Inflammatory macrophage (primary cell): ENCODE results near the gene NOP10.
A peak's percentile ranks its signal among the peaks of the same experiment; 100 is the strongest.
"Not testable (repeated sequence)": the region's sequence is repeated elsewhere in the genome, so short reads cannot be mapped to it uniquely, and the experiment has no call there.

Experiments used
- DNase-seq, 2 donors: peaks; one replicate each; pipeline ENCODE4 v3.0.0-alpha.2; 2020 to 2022

Gene NOP10

DNA sequence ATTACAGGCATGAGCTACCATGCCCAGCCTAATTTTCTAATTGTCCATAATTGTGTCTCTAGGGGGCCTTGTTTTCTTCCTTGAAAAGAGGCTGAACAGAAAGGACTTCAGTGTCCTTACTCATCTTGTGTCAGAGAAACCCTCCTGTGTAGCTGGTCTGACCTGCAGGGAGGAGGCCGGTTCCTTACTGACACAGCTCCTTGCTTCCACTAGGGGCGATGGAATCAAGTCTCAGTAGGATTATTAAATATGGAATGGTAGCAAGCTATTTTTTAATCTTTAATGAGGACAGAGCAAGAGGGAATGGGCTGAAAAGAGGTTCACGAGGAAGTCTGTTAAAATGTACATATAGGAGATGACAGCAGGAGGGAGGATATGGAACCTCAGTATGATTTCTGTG, 15.4 kb upstream of the NOP10 start:
- DNase-seq: no peak

DNA sequence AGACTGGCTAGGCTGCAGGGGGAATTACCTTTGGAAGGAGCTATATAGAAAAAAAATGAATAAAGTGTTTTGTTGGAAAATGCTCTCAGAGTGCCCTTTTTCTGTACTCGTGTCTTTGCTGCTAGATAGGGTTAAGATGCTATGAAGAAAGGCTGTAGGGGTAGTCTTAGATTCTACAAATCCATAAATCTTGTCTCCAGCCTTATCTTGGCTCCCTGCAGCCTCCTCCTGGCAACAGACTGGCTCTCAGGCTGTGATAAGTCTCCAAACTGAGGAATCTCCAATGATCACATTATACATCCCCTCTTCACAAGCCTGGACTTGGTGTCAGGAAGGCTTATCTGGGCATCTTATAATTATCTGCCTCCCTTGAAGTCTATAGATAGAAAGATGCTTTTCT, 14.7 kb upstream of the NOP10 start:
- DNase-seq: no peak

DNA sequence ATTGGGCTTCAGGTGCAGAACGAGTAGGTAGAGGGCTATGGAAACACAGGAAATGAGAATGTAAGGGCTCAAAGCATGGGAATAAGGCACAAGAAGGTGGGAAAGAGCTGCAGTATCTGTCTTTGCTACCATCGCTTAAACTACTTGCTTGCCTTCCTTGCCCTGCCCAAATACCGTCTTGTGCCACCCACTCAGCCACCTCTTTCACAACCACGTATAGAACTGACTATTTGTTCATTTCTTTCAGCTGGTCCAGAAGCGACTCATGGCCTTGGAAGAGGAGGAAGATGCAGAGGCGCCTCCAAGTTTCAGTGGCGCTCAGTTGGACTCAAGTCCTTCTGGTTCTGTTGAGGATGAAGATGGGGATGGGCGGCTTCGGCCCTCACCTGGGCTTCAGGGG, 12.3 kb upstream of the NOP10 start:
- peak; percentile 44 to 52 for DNase-seq

DNA sequence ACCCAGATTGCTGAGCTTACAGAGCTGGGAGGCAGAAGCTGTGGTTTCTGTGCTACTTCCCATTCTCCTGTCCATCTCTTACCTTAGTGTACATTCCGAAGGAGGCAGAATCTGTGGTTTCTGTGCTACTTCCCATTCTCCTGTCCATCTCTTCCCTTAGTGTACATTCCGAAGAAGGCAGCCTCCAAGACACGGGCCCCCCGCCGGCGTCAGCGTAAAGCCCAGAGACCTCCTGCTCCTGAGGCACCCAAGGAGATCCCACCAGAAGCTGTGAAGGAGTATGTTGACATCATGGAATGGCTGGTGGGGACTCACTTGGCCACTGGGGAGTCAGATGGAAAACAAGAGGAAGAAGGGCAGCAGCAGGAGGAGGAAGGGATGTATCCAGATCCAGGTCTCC, 11.3 kb upstream of the NOP10 start:
- DNase-seq: no peak

DNA sequence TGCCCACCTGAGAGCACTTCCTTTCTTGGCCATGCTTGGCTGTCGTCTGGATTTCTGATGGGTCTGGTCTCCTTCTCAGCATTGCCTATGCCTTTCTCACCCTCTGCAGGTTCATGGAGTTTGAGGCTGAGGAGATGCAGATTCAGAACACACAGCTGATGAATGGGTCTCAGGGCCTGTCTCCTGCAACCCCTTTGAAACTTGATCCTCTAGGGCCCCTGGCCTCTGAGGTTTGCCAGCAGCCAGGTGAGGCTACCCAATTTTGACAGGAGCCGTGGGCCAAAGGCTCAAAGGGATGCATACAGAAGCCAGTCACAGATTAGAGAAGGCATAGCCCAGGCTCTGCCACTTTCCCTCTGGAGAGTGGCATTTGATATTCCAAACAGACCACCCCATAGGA, 10.7 kb upstream of the NOP10 start:
- DNase-seq: no peak

DNA sequence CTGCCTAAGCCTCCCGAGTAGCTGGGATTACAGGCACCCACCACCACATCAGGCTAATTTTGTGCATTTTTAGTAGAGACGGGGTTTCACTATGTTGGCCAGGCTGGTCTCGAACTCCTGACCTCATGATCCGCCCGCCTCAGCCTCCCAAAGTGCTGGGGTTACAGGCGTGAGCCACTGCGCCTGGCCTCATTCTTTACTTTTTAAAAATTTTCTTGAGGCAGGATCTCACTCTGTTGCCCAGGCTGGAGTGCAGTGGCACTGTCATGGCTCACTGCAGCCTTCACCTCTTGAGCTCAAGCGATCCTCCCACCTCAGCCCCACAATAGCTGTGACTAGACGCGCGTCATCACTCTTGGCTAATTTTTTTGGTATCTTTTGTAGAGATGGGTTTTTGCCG, 10.1 kb upstream of the NOP10 start:
- DNase-seq: not testable (repeated sequence)

DNA sequence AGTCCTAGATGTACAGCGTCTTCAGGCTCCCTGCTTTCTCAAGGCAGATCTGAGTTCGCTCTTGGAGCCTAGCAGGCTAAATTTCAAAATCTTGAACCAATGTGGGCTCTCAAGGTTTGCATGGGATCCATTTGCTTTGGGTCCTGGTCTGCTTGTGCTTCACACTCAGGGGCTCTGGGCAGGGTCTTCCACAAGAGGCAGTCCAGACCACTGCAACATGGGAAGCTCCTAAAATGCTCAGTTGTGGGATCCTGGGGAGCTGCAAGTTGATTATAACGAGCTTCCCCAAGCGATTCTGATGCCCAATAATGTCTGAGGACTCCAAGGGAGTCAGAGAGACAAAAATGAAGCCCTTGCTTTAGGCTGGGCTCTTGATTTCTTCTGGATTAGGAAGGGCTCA, 6.8 kb upstream of the NOP10 start:
- no peak for DNase-seq

DNA sequence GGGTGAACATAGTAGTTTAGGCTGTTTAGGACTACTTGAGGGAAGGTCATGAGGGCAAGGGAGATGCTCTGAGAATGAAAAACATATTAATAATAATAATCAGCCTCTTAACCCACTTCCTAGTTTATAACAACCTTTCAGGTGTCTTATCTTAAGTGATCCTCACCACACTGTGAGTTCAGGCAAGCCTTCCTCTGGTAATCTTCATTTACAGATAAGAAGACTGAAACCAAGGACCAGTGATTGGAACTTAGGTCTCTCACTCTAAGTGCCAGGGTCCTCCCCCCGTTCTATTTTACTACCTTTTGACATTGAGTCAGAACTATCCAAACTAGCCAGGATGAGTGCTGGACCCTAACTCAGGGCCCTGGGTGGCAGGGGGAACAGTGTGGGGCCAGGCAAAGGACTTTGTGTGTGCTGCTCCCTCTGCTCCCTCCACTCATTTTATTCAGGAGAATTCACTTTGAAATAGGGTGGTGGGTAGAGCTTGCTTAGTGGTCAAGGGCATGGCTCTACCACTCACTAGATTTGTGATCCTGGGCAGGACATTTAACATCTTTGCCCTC, 5.9 kb upstream of the NOP10 start:
- no peak for DNase-seq

DNA sequence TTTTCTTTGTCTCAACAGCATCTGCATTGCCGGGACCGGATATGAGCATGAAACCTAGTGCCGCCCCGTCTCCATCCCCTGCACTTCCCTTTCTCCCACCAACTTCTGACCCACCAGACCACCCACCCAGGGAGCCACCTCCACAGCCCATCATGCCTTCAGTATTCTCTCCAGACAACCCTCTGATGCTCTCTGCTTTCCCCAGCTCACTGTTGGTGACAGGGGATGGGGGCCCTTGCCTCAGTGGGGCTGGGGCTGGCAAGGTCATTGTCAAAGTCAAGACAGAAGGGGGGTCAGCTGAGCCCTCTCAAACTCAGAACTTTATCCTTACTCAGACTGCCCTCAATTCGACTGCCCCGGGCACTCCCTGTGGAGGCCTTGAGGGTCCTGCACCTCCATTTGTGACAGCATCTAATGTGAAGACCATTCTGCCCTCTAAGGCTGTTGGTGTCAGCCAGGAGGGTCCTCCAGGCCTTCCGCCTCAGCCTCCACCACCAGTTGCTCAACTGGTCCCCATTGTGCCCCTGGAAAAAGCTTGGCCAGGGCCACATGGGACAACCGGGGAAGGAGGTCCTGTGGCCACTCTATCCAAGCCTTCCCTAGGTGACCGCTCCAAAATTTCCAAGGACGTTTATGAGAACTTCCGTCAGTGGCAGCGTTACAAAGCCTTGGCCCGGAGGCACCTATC, 5.2 kb upstream of the NOP10 start:
- no peak for DNase-seq

DNA sequence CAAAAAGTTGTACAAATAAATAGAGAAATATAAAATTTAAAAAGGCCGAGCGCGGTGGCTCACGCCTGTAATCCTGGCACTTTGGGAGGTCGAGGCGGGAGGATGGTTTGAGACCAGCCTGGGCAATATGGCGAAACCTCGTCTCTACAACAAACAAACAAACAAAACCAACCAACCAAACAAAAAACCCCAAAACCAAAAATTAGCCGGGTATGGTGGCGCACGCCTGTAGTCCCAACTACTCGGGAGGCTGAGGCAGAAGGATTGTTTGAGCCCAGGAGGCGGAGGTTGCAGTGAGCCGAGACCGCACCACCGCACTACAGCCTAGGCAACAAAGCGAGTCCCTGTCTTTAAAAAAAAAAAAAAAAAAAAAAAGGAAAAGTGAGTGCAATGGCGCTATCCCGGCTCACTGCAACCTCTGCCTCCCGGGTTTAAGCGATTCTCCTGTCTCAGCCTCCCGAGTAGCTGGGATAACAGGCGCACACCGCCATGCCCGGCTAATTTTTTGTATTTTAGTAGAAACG, 661 bp downstream of the NOP10 start:
- not testable (repeated sequence) for DNase-seq

DNA sequence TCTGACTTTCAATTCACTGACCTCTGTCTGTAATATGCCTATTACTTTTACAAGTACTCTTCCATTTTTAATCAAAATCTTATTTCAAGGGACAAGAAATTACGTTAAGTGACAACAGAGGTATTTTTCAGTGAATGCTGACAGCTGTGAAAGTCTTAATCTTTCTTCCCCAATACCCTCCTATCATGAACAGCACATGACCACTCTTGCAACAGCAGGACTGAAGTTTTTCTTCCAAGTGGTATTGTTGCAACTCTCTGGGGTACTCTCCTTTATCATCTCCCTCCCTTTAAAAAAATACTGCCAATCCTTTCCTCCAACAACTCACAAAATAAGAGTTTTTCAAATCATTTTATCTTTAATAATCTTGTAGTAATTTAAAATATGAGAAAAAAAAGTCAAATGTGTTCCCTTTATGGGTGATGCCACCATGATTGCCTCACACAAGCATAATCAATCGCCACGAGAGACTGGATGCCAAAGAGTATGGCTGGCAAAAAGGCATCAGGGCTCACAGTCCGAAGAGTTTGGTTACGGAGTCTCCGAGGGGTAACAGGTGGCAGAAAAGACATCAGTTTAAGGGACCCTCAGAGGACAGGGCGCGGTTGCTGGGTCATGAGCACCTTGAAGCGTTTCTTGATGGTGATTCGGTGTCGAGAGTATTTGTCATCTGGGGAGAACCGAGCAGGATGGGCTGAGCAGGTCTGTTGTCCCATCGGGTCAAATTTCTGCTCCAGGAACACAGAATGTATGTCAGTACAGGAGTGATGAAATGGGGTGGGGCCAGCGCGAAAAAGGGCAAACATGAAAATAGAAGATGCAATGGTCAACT, 1.3 kb downstream of the NOP10 start:
- peak; percentile 58 to 61 for DNase-seq

DNA sequence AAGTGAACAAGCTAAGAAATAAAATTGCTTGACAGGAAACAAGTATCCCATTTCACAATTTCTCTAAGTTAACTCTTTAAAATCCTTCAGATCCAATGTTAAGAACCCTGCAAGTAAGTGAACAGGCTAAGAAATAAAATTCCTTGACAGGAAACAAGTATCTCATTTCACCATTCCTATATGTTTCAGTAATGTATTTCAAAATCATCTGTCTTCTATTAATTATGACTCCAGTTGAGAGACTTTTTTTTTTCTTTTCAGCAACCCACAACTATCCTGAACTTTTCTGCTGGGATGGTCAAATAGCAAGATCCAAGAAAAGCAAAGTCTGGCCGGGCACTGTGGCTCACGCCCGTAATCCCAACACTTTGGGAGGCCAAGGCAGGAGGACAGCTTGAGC, 3.0 kb downstream of the NOP10 start:
- DNase-seq: no peak

DNA sequence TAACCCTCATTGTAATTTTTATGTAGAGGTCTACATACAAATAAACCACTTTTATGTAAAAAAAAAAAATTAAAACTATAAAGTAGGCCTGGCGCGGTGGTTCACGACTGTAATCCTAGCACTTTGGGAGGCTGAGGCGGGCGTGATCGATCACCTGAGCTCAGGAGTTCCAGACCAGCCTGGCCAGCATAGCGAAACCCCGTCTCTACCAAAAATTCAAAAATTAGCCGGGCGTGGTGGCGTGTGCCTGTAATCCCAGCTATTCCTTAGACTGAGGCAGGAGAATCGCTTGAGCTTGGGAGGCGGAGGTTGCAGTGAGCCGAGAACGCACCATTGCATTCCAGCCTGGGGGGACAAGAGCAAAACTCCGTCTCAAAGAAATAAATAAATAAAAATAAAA, 4.6 kb downstream of the NOP10 start:
- no peak for DNase-seq

DNA sequence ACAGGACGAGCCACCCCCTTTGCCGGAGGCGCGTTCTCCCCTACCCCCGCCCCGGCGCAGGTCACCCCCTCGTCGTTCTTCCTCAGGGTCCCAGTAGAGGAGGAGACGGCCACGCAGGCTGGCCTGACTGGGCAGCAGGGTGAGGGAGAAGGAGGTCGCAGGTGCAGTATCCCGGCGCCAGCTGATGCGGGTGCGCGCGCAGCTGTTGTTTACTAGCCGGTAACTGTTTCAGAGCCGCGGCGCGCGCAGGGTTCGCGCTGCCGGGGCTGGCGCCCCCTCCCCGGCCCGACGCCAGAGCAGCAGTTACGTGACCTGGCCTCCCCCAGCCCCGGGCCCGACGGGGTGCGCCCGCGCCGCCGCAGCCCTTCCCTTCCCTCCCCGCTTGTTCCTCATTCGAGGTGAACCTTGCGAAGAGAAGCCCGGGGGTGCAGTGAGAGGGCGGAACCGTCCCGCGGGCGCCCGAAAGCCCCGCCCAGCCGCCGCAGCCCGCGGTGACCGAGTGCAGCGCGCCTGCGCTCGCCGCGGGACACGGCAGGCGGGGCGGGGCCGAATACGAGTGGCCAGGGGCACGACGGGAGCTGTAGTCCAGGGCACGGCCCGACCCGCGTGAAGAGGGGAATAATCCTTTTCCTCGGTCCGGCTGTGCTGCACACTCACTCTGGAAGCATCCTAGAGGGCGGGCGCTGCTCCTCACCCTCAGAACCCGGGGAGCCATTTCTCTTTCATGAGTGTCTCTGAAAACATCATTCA, 5.2 kb downstream of the NOP10 start, which contains the start of gene SLC12A6:
TSS of gene SLC12A6 (minus strand) at position 225 of the 750 bp plus-strand sequence. CDS start 1,101 bp downstream, outside the sequence.
- peak; percentile 96 to 97 for DNase-seq

DNA sequence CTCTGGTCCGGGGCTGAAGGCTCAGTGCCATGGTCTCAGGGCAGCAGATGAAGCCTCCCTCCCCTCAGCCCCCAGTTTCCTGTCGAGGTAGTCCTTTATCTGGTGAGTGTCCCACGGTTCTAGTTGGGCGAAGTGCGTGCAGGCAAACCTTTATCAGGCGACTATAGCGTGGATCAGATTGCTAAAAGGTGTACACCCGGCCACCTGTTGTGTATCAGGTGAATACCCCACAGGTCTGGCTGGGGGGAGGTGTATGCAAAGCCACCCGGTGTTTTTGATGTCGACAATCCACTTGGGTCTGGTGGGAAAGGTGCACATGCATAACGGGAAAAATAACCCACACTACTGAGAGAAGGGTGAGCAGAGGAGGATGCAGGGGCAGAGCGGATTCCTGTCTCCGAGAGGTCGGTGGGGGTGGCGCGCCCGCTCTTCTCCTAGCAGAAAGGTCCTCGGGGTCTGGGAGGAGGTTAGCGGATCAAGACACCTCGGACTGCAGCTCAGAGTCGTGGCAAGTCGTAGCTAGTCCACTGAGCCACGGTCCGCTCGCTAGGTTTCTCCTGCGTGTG, 5.9 kb downstream of the NOP10 start:
- peak; percentile 38 to 65 for DNase-seq

DNA sequence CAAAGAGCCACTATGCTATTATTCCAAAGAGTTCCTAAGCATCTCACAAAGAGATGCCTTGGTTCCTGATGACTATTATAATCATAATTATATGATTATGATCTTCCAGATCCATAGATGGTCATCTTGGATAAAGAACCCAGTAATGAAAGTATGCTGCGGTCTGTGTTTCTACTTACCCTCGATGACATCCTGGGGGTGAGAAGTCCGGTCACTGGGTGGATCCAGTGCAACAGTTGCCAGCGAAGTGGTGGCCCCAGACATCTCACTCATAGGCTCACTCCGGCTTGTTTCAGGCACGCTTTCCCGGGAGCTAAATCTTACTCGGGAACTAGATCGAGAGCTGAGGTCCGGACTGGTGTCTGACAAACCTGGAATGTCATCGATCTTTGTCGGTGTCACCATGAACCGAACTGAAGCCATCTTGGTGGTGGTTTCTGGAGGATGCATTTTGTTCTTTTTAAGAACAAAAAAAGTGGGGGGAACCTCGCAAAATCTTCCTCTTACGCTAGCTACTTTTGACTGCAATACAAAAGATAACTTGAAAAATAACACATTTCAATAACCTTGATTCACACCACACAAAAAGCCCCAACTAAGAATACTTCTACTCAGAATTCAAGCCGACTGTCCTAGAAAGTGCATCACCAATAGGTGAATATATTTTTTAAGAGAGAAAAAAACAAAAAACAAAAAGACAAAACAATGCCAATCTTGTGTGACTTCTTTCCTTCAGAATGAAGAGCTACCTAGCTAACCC, 6.5 kb downstream of the NOP10 start:
- peak; percentile 62 to 68 for DNase-seq

DNA sequence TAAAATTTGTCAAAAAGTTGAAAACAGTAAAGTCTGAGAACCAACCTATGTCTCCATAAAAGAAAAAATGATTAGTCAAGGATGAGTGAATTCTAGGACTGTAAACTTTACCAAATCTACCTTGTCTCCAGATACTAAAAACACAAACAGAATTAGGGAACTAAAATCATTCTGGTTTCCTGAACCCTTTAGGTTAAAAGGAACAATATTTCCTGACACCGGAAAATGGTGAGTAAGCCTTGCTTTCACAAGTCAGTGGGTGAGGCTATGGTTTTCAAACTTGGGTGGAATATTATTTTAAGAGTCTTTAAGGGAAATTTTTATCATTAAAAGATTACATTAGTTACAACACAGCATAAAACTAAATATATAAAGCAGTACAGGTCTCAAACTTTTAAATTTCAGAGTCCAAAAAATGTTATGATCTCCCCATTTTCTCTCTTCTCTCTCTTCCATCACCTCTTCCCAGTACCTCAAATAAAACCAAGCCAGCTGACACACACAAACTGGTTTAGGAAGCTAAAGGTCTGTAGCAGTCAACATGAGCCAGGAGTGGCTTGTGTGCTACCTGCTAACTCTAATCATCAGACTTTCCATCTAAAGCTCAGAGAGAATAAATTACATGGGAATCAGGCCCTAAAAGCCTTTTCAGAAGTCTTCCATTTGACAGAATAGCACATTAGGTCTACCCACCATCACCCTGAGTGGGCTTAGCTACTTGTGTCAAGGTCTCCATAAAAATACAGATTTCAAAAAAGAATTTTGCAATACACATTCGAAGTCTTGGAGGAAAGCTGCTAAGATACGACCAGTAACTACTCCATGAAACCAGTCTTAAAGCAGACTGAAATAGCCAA, 7.5 kb downstream of the NOP10 start:
- peak; percentile 84 to 93 for DNase-seq

DNA sequence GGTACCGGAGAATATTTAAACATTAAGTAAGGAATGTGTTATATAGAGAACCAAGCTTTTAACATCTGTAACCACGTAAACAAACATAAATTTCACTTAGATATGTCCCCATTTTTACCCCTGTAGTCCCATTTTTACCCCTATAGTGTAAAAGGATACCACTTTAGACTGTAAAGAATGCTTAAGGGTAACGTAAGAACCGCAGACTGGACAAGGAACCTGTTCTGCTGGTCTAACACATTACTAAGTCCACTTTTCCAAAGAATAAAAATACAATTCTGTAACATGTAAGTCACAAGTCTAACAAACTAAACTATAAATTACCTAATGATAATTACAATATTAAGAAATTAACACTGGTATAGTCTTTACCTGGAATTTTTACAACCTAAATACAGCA, 8.3 kb downstream of the NOP10 start:
- DNase-seq: peak; percentile 29 to 49

DNA sequence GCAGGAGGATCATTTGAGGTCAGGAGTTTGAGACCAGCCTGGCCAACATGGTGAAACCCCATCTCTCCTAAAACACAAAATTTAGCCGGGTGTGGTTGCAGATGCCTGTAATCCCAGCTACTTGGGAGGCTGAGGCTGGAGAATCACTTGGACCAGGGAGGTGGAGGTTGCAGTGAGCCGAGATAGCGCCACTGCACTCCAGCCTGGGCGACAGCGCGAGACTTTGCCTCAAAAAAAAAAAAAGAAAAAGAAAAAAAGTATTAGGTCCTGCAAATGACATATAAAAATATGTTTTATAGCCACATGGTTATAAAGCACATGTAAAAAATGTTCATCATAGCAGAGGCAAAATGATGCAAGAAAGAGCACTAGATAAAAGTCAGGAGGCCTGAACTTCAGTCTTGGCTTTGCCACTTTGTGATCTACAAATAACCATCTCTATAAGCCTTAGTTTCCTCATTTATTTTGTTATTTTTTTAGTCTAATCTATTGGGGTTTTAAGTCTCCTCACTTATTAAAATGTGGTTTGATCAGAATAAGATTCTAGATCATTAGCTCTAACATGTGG, 10.3 kb downstream of the NOP10 start:
- peak; percentile 15 to 43 for DNase-seq

DNA sequence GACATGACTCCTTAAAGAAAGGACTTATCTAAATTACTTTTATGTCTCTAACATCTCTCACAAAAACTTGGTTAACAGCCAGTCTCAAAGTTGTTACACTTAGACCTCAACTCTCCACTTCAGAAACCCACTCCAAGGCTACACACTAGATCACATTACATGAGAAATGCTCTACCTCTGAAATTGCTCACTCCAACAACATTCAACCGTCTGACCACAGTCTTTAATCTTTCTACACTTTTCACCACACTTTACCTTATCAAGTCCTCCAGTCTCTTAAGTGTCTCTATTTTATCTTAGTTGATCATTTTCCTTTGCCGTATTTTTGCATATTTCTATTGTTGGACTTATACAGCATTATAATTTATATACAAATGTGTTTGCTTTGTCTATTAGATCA, 11.1 kb downstream of the NOP10 start:
- DNase-seq: no peak
